Caki2 (cell line): Measurements from ENCODE around the gene DLGAP4. TPM values are rescaled to one million over a fixed set of nuclear protein-coding genes. Genes with fewer than 3 reads are reported as not detected.
A peak's percentile ranks its signal among the peaks of the same experiment; 100 is the strongest.
"Not testable (repeated sequence)": the region's sequence is repeated elsewhere in the genome, so short reads cannot be mapped to it uniquely, and the experiment has no call there.

Experiments
- DNase-seq: peaks from one replicate; pipeline ENCODE4 v3.0.0-alpha.2; 2015; ENCODE audit warnings: low read depth
- in situ Hi-C: cut with HindIII; loops from 2 replicates; pipeline ENCODE4 v1.10.0; 2016; ENCODE audit warnings: low sequenced_read_pairs, low pct_unique_long_range_greater_than_20kb, mixed read lengths
- total RNA-seq: library from RNA; depleted of rRNA; stranded (reverse); fragments of >200 nt; shearing (Covaris generic); gene quantifications from 2 replicates; pipeline ENCODE4 v1.2.3, GENCODE V29; 2014; ENCODE audit warnings: low replicate concordance

DLGAP4 gene
- total RNA-seq, 1 experiment from 2014 or later: 9.0 TPM

DNA sequence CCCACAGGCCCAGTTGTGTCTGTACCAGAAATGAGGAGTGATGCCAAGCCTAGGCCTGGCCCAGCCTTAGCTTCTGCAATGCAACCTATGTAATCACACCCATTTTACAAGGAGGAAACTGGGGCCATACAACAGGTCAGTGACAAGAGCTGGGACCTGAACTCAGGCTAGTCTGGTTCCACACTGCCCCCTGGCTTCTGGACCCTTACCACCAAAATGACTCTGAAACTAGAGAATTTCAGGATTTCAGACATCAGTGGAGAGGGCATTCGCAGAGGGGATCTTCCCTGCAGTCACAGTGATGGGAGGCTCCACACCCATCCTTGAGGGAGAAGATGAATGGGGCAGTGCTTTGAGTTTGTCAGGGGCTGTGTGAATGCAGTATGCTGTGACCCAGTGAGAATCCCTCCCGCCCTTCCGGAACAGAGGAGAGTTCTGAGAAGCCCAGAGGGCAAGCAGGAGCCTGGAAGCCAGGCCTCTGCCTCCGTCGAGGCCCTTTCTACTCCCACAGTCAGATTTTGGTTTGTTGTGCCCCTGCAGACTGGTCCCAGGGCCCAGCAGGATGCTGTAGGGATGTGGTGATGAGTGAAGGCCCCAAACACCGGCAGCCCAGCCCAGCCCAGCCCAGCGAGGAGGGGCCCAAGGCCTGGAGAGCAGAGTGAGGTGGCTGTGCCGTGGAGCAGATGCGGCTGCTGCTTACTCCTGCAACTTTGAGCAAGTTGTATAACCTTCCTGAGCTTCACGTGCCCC is 187.1 kb downstream of the DLGAP4 start:
- no peak for DNase-seq
- in situ Hi-C loops: no loop called here

- in situ Hi-C loops: no loop called here
Measured at GRCh38 chr20:36493801-36494114, 187.6 kb downstream of the DLGAP4 start.

GRCh38 chr20:36496707-36497669 is 190.8 kb downstream of the DLGAP4 start:
- DNase-seq: no peak
- in situ Hi-C loops: no loop called here

More at GRCh38 chr20:36493801-36494114, 187.6 kb downstream of the DLGAP4 start:
- DNase-seq: peak; percentile 40

GRCh38 chr20:36497856-36498255 is 191.7 kb downstream of the DLGAP4 start:
- in situ Hi-C loops: no loop called here
- DNase-seq: no peak

DNA sequence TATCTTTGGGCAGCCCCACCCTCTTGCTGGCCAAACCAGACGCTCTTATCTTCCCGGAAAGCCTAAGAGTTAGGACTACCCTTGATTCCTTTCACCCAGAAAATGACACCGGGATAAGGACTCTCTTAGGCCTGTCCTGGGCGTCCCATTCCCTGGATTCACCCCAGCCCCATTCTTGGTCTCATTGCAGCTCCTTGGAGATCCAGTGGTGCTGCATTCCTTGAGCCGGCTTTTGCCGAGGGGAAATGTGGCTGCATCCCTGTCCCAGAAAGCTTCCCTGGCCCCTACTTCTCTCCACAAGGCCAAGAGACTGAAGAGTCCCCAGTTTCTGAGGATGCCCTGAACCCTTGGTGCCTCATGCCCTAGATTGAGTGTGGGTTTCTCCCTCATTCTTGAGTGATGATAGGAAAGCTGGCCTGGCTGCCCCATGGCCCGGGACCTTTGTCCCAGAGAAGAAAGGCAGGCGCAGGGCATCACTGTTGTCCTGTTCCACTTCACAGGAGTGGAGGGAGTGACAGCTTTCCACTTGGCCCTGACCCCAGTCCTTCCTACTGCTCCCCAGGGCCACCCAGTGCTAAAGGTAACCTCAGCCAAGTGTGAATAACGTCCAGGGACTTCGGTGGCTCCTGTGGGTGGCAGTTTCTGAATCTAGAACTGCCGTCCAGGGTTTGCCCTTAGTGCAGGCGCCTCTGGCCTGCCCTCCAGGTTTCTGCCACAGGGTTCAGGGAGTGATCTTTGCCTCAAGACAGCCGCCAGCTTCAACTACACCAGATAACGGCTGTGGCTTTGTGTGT is 192.4 kb downstream of the DLGAP4 start:
- in situ Hi-C loops: no loop called here
- DNase-seq: no peak

GRCh38 chr20:36499211-36499610 is 193.1 kb downstream of the DLGAP4 start:
- in situ Hi-C loops: no loop called here
- DNase-seq: no peak

DNA sequence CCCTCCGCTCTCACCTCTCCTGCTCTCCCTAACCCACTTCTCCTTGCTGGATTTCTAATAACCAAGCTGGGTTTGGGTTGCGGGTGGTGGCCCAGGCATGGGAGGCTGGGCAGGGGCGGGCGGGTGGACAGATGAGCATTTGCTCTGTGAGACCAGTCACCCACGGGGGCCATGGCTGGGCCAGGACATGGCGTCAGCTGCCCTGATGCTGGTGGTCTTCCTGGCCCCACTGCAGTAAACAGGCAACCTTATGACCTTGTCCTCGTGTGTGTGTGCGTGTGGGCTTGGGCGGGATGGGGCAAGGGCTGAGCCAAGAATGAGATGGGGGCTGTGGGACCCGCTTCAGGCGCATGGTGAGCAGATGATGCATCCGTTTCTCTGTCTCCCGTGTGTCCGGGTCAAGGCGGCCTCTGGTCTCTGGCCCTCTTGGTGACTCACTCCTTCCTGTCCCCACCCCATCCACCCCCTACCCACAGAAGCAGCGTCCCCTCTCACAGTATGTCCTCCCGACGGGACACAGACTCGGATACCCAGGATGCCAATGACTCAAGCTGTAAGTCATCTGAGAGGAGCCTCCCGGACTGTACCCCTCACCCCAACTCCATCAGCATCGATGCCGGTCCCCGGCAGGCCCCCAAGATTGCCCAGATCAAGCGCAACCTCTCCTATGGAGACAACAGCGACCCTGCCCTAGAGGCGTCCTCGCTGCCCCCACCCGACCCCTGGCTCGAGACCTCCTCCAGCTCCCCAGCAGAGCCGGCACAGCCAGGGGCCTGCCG is 193.8 kb downstream of the DLGAP4 start:
- no peak for DNase-seq
- in situ Hi-C loops: no loop called here

DNA sequence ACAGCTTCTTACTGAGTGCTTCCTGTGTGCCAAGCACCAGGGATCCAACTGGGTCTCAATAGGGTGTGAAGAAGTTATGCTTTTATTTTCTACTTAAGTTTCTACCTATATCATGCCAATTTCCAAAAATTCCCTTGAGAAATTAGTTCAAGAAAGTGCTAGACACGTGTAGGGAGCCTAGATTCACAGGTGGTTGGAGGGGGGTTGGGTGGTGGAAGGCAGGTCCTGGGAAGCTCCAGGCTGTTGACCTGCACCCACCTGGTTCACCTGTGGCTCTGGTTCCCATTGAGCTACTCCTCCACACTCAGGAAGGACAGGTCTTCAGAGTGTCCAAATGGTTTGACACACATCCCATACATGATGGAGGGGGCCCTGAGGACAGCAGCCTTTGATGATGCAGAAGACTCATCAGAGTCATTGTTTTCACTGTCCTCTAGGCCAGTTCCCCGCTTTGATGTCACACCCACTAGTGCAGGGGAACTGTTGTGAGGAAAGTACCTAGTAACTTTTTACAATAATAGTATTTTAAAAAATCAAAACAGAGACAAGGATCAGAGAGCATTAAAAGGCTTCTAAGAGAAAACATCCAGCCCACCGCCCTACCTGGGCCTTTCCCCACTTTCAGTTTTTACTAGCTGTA is 195.3 kb downstream of the DLGAP4 start:
- DNase-seq: no peak
- in situ Hi-C loops: no loop called here

GRCh38 chr20:36504295-36504694 is 198.2 kb downstream of the DLGAP4 start:
- in situ Hi-C loops: no loop called here
- no peak for DNase-seq

- in situ Hi-C loops: no loop called here
- peak; percentile 19 for DNase-seq
Measured at GRCh38 chr20:36506253-36506652, 200.1 kb downstream of the DLGAP4 start.

DNA sequence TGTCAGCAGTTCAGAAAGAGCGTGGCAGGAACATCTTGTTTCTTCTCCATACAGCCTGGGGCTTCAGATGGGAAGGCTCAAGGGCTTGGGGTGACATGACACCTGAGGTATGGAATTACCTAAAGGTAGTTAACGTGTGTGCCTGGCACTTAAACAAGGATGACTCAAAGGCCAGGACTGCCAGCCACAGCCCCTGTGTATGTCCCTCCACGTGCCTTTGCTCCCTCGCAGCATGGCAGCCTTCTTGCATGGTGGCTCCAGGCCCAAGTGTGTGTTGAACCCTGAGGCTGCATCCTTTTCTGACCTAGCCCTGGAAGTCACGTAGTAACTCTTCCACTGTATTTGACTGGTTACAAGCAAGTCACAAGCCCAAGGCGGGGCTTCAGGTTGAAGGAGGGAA is 201.6 kb downstream of the DLGAP4 start:
- no peak for DNase-seq
- in situ Hi-C loops: no loop called here

GRCh38 chr20:36519012-36519719 is 213.0 kb downstream of the DLGAP4 start:
- in situ Hi-C loops: no loop called here
- no peak for DNase-seq

- DNase-seq: no peak
- in situ Hi-C loops: no loop called here
Measured at GRCh38 chr20:36519944-36520343, 213.8 kb downstream of the DLGAP4 start.

GRCh38 chr20:36521526-36521925 is 215.4 kb downstream of the DLGAP4 start:
- in situ Hi-C loops: no loop called here
- DNase-seq: no peak

GRCh38 chr20:36522412-36522811 is 216.3 kb downstream of the DLGAP4 start:
- DNase-seq, in situ Hi-C loops: not testable (repeated sequence)

DNA sequence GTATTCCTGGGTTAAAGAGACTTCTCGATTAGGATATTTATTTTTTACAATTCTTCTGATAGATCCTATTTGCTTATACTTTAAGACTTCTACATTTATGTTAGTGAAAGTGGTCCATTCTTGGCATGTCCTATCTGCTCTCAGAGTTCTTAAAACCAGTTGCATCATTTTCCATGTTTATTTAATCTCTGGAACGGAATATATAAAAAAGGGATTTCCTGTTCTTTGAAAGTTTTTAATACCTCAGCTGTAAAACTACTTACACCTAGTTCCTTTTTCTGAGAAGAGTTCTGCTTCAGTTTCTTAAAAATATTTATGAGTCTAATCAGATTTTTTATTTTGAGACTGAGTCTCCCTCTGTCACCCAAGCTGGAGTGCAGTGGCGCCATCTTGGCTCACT is 217.2 kb downstream of the DLGAP4 start:
- in situ Hi-C loops: no loop called here

More for the DNA sequence above, 217.2 kb downstream of the DLGAP4 start:
- DNase-seq: no peak
